H1 (cell line): Measurements from ENCODE around the gene CBR4. TPM values are rescaled to one million over a fixed set of nuclear protein-coding genes. Genes with fewer than 3 reads are reported as not detected.

Experiments
- CTCF ChIA-PET: fragments of 300-600 bp; sonication (Branson Sonifier 250); formaldehyde crosslinking; loops from one replicate; lab custom pipeline; 2021; ENCODE audit not compliant: partially characterized antibody; lab: Charles Lee
- POLR2A ChIA-PET: fragments of 300-600 bp; sonication (Branson Sonifier 250); formaldehyde crosslinking; loops from one replicate; lab custom pipeline; 2021; ENCODE audit warnings: inconsistent platforms; ENCODE audit not compliant: partially characterized antibody; lab: Charles Lee
- DNase-seq, 2 experiments: peaks; one replicate each; pipeline versions ENCODE4 v3.0.0 to v3.0.0-alpha.2; 2010 to 2022; ENCODE audit warnings: low spot score in 2 of 2, low read depth in 1 of 2, mixed read lengths in 1 of 2
- FAIRE-seq: peaks from 2 replicates; lab custom pipeline; 2011; peaks lifted over from hg19 to GRCh38; lab: Jason Lieb, UNC
- H2AFZ ChIP-seq: 2 replicates; pipeline ENCODE4 v1.8.1; 2012; ENCODE audit warnings: low read length, inconsistent platforms
- H2AK5ac ChIP-seq: 2 replicates; pipeline ENCODE4 v1.6.1; 2013; ENCODE audit warnings: low read depth, low read length
- H2BK120ac ChIP-seq: replicated peaks from 2 replicates; pipeline ENCODE3; 2013; ENCODE audit warnings: low read depth, low read length, inconsistent platforms
- H2BK12ac ChIP-seq: 2 replicates; pipeline ENCODE4 v1.6.1; 2013; ENCODE audit warnings: low read depth, low read length
- H2BK15ac ChIP-seq: 2 replicates; pipeline ENCODE4 v1.6.1; 2013; ENCODE audit warnings: low read length
- H2BK20ac ChIP-seq: 2 replicates; pipeline ENCODE4 v1.6.1; 2013; ENCODE audit warnings: low read length
- H2BK5ac ChIP-seq: 2 replicates; pipeline ENCODE4 v1.6.1; 2013; ENCODE audit warnings: low read depth, low read length
- H3K14ac ChIP-seq: 2 replicates; pipeline ENCODE4 v1.6.1; 2013; ENCODE audit warnings: inconsistent platforms; ENCODE audit not compliant: insufficient read length
- H3K18ac ChIP-seq: 2 replicates; pipeline ENCODE4 v1.6.1; 2013; ENCODE audit warnings: low read length; ENCODE audit errors: extremely low read depth
- H3K23ac ChIP-seq: 2 replicates; pipeline ENCODE4 v1.6.1; 2013; ENCODE audit warnings: inconsistent platforms; ENCODE audit not compliant: insufficient read length
- H3K23me2 ChIP-seq: 2 replicates; pipeline ENCODE4 v1.6.1; 2013; ENCODE audit warnings: low read depth, low read length
- H3K27ac ChIP-seq: 2 replicates; pipeline ENCODE4 v1.6.1; 2011; ENCODE audit warnings: low read depth, low read length, inconsistent platforms
- H3K27me3 ChIP-seq, 4 experiments: replicated peaks in 1 of 4; 1 replicate in 1 of 4; 2 replicates in 3 of 4; pipeline versions ENCODE4 v1.6.1 to v1.8.1; 2011 to 2013; ENCODE audit warnings: low read length in 3 of 4, mild to moderate bottlenecking in 3 of 4, inconsistent platforms in 2 of 4, mixed read lengths in 2 of 4, moderate library complexity in 1 of 4; ENCODE audit not compliant: control insufficient read depth in 3 of 4, insufficient read depth in 3 of 4; ENCODE audit errors: extremely low read depth in 1 of 4
- H3K36me3 ChIP-seq, 4 experiments: 2 replicates each; pipeline versions ENCODE4 v1.6.1 to v1.8.1; 2011 to 2013; ENCODE audit warnings: mild to moderate bottlenecking in 4 of 4, low read length in 3 of 4, moderate library complexity in 2 of 4, control low read depth in 1 of 4, inconsistent platforms in 1 of 4; ENCODE audit not compliant: insufficient read depth in 4 of 4, control insufficient read depth in 2 of 4
- H3K4ac ChIP-seq: replicated peaks from 2 replicates; pipeline ENCODE3; 2013; ENCODE audit warnings: low read length, low read depth, mixed read lengths, inconsistent platforms; ENCODE audit not compliant: insufficient read length
- H3K4me1 ChIP-seq, 4 experiments: replicated peaks in 1 of 4; 1 replicate in 1 of 4; 2 replicates in 3 of 4; pipeline versions ENCODE4 v1.6.1 to v1.8.1; 2011 to 2013; ENCODE audit warnings: low read length in 3 of 4, inconsistent platforms in 2 of 4, mixed read lengths in 1 of 4; ENCODE audit not compliant: insufficient read depth in 4 of 4, control insufficient read depth in 3 of 4
- H3K4me2 ChIP-seq, 2 experiments: 2 replicates each; pipeline versions ENCODE4 v1.6.1 to v1.8.1; 2011 to 2013; ENCODE audit warnings: low read depth in 2 of 2, low read length in 2 of 2, control low read depth in 1 of 2, inconsistent platforms in 1 of 2, mild to moderate bottlenecking in 1 of 2; ENCODE audit not compliant: insufficient read depth in 1 of 2
- H3K4me3 ChIP-seq, 4 experiments: fragments of 200-600, 300-600 bp in 1 of 4; sonication (generic), shearing (Covaris generic), sonication (Bioruptor Twin) in 1 of 4; 2 replicates each; pipeline versions ENCODE4 v1.5.1 to v1.8.1; 2011 to 2016; ENCODE audit warnings: low read length in 4 of 4, low read depth in 3 of 4, control low read depth in 2 of 4, inconsistent platforms in 2 of 4, mild to moderate bottlenecking in 2 of 4, mixed read lengths in 1 of 4, moderate library complexity in 1 of 4; ENCODE audit not compliant: insufficient read depth in 2 of 4; ENCODE audit errors: extremely low read depth in 1 of 4
- H3K56ac ChIP-seq: replicated peaks from 2 replicates; pipeline ENCODE3; 2013; ENCODE audit warnings: low read depth, mild to moderate bottlenecking, mixed read lengths, low read length, inconsistent platforms; ENCODE audit not compliant: insufficient read length
- H3K79me1 ChIP-seq: 2 replicates; pipeline ENCODE4 v1.6.1; 2013; ENCODE audit warnings: low read depth, low read length, control low read depth
- H3K79me2 ChIP-seq, 2 experiments: 2 replicates each; pipeline versions ENCODE4 v1.6.1 to v1.8.1; 2012 to 2013; ENCODE audit warnings: low read length in 2 of 2, mild to moderate bottlenecking in 2 of 2, inconsistent platforms in 1 of 2; ENCODE audit not compliant: insufficient read depth in 2 of 2, control insufficient read depth in 1 of 2
- H3K9ac ChIP-seq, 4 experiments: replicated peaks in 1 of 4; 1 replicate in 1 of 4; 2 replicates in 3 of 4; pipeline versions ENCODE4 v1.6.1 to v1.8.1; 2011 to 2013; ENCODE audit warnings: low read depth in 3 of 4, low read length in 3 of 4, control low read depth in 2 of 4, mild to moderate bottlenecking in 2 of 4, moderate library complexity in 2 of 4, inconsistent platforms in 1 of 4; ENCODE audit errors: extremely low read depth in 1 of 4
- H3K9me3 ChIP-seq, 2 experiments: 2 replicates each; pipeline versions ENCODE4 v1.6.1 to v1.8.1; 2012 to 2013; ENCODE audit warnings: mild to moderate bottlenecking in 2 of 2, moderate library complexity in 2 of 2, control low read depth in 1 of 2, inconsistent platforms in 1 of 2, low read depth in 1 of 2, low read length in 1 of 2, mixed read lengths in 1 of 2; ENCODE audit not compliant: insufficient read depth in 2 of 2
- H4K20me1 ChIP-seq, 2 experiments: replicated peaks in 1 of 2; 2 replicates each; pipeline versions ENCODE3 to v1.8.1; 2011 to 2013; ENCODE audit warnings: inconsistent platforms in 2 of 2, low read length in 2 of 2, mild to moderate bottlenecking in 1 of 2; ENCODE audit not compliant: insufficient read depth in 2 of 2, control insufficient read depth in 1 of 2
- H4K5ac ChIP-seq: 2 replicates; pipeline ENCODE4 v1.6.1; 2013; ENCODE audit warnings: low read length, low read depth, mixed read lengths, inconsistent platforms; ENCODE audit not compliant: insufficient read length
- H4K8ac ChIP-seq: 2 replicates; pipeline ENCODE4 v1.8.0; 2013; ENCODE audit warnings: mild to moderate bottlenecking, moderate library complexity, low read length, inconsistent platforms; ENCODE audit not compliant: insufficient read depth; ENCODE audit errors: extremely low read depth
- H4K91ac ChIP-seq: replicated peaks from 2 replicates; pipeline ENCODE3; 2013; ENCODE audit warnings: low read length, mixed read lengths, inconsistent platforms; ENCODE audit not compliant: insufficient read length
- NANOG ChIP-seq: IDR thresholded peaks from 2 replicates; pipeline ENCODE4 v1.6.1; 2011; ENCODE audit warnings: low read length, low read depth, mild to moderate bottlenecking, inconsistent platforms; ENCODE audit not compliant: insufficient read depth, poor library complexity, severe bottlenecking
- WGBS, 2 experiments: shearing (Covaris generic) in 1 of 2; methylation state at CpG; one replicate each; pipeline versions ENCODE4 v1.1.6 to v1.1.7; 2013 to 2015; ENCODE audit warnings: low lambda C conversion rate in 2 of 2, mixed read lengths in 2 of 2, inconsistent platforms in 1 of 2, low coverage in 1 of 2, missing lambda C conversion rate in 1 of 2; ENCODE audit not compliant: insufficient replicate concordance in 2 of 2, insufficient coverage in 1 of 2, insufficient read length in 1 of 2; ENCODE audit errors: extremely low coverage in 1 of 2, missing lambda C conversion rate in 1 of 2; 5-methylcytosine and 5-hydroxymethylcytosine counted together
- polyA plus RNA-seq, 7 experiments: library from polyadenylated mRNA; depleted of rRNA in 3 of 7; stranded (reverse) in 5 of 7; unstranded in 2 of 7; fragments of >200 nt in 5 of 7; fragments of 200-250 nt in 2 of 7; gene quantifications; 1 replicate in 5 of 7; 2 replicates in 1 of 7; 4 replicates in 1 of 7; pipeline versions ENCODE4 v1.2.1 to v1.2.3, GENCODE V29; 2011 to 2013; ENCODE audit warnings: missing spikeins in 2 of 7, mixed read lengths in 2 of 7
- total RNA-seq: library from RNA; stranded (reverse); fragmentation: NEBNext Ultra II Directional; extraction: Animal tissue kit (Norgen Biotek cat#: 25700); gene quantifications from 2 replicates; pipeline ENCODE4 v1.2.1, GENCODE V29; 2021

The CBR4 gene
- total and polyA plus RNA-seq, 2 of the 8 experiments (the other 6 are each of a cell fraction or from before 2014, with no cell fraction given), result 8.6 to 29.5 TPM

DNA sequence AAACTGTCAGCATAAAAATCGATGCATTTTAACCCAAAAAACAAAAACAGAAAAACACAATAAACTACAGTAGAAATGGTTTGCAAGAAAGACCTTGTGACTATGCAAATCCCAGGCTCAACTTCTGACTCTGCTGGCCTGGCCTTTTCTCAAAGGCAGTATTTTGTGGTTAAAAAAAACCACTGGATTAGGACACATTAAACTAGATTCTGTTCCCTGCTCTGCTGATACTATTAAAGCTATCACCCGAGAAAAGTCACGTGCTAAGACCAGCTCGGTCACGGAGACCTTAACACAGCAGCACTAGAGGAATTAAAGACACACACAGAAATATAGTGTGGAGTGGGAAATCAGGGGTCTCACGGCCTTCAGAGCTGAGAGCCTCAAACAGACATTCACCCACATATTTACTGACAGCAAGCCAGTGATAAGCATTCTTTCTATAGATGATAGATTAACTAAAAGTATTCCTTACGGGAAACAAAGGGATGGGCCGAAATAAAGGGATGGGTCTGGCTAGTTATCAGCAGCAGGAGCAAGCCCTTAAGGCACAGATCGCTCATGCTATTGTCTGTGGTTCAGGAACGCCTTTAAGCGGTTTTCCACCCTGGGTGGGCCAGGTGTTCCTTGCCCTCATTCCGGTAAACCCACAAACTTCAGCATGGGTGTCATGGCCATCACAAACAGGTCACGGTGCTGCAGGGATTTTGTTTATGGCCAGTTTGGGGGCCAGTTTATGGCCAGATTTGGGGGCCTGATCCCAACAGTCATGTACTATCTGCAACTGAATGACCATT, 16.1 kb downstream of the CBR4 start:
- Histone ChIP-seq H3K4me1 (no peaks in the 10 kb centered on the region), H2AFZ (no peak overlapping the region), H2BK20ac (no peak overlapping the region), H2AK5ac (no peak overlapping the region), H3K4ac (no peak overlapping the region), H4K8ac (no peak overlapping the region), H3K79me1 (peaks cover 2% of the 10 kb centered on the region; the same call in 1 of the 2 replicates), H3K36me3 (peaks cover 0 to 48% (median 8%) of the 10 kb centered on the region in 4 experiments; a peak in 5 of 8 replicates), H3K9ac (no peak overlapping the region), H2BK15ac (no peak overlapping the region), H2BK12ac (no peak overlapping the region), H4K91ac (no peak overlapping the region), H4K5ac (no peak overlapping the region), H3K79me2 (no peaks in the 10 kb centered on the region; a peak in 1 of 4 replicates), H3K4me2 (no peak overlapping the region), H3K27ac (no peak overlapping the region), H2BK5ac (no peak overlapping the region), H3K27me3 (no peaks in the 10 kb centered on the region), H4K20me1 (peaks cover 0 to 2% of the 10 kb centered on the region in 2 experiments), H3K18ac (no peak overlapping the region), H3K14ac (no peak overlapping the region)
- FAIRE-seq (peak; percentile 55), DNase-seq (no peak)
- CTCF ChIA-PET, result interaction anchor here (0.6 kb wide), 1 partner anchor 168 kb away, joined by 3 read pairs; no protein-coding TSS in a partner anchor
- WGBS, 2 experiments, result 95% methylated on average over 13 of the region's 13 CpGs; no CpG with 5 or more reads in 1 of the 2 experiments
- POLR2A ChIA-PET, result interaction anchor here (0.7 to 1.3 kb wide), 2 partner anchors 9 to 16 kb away, joined by 3 to 5 read pairs; partner anchors contain the start of gene CBR4
- no peak for TF ChIP-seq NANOG
- TF ChIP-seq, all 59 proteins: peak for 0
- no peaks in the 10 kb centered on the region for H3K23me2 ChIP-seq
- H2BK120ac ChIP-seq, result no peak overlapping the region
- H3K9me3 ChIP-seq, result no peaks in the 10 kb centered on the region
- H3K23ac ChIP-seq, result no peak overlapping the region
- no peak overlapping the region for H3K4me3 ChIP-seq
- no peak overlapping the region for H3K56ac ChIP-seq
